NCI-H2029 treated with DMSO at 0.1 percent for 48 hours (cell line): ENCODE results near the gene FAM186B.

Source experiments
- DNase-seq: peaks from one replicate; lab custom pipeline; 2025; lab: John Stamatoyannopoulos, UW

The FAM186B gene

DNA sequence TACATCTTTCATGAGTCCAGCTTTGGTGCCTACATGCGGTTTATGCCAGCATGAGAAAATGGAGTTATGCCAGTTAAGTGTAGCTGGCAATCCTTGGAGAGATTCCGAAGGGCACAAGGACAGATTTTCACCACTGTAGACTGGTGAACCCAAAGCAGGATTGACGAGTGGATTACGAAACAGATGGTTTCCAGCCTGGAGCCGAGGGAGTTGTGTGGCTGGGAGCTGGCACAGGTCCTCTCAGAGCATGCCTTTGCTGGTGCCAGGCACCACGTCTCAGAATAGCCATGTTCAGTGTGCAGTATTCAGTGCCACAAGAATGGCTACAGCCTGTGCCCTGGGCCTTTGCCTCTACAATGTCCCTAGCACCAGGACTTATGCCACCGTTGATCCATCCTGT, 53.4 kb downstream of the FAM186B start:
- DNase-seq: no peak

DNA sequence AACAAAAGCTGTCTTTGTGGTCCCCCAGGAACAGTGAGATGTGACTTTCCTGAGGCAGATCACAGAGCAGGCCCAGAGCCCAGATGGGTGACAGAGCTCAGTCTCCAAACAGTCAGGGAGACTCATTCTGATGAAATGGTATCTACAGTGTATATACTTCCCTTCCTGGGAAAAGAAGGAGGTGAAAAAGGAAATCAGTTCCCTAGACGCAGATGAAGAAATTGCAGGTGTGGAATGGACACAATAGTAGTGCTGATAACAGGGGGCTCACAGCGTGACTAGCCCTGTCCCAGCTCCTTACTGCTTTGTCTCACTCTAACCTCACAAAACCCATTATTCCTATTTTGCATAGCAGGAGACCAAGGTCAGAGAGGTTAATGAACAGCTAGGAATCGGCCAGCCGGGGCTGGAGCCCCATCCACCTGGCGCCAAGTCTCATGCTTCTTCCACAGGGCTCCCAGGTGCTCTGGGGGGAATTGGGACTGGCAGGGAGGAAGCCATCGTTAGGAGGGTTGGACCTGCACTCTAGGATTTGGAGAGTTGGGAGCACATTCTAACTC, 54.7 kb downstream of the FAM186B start:
- DNase-seq: no peak

DNA sequence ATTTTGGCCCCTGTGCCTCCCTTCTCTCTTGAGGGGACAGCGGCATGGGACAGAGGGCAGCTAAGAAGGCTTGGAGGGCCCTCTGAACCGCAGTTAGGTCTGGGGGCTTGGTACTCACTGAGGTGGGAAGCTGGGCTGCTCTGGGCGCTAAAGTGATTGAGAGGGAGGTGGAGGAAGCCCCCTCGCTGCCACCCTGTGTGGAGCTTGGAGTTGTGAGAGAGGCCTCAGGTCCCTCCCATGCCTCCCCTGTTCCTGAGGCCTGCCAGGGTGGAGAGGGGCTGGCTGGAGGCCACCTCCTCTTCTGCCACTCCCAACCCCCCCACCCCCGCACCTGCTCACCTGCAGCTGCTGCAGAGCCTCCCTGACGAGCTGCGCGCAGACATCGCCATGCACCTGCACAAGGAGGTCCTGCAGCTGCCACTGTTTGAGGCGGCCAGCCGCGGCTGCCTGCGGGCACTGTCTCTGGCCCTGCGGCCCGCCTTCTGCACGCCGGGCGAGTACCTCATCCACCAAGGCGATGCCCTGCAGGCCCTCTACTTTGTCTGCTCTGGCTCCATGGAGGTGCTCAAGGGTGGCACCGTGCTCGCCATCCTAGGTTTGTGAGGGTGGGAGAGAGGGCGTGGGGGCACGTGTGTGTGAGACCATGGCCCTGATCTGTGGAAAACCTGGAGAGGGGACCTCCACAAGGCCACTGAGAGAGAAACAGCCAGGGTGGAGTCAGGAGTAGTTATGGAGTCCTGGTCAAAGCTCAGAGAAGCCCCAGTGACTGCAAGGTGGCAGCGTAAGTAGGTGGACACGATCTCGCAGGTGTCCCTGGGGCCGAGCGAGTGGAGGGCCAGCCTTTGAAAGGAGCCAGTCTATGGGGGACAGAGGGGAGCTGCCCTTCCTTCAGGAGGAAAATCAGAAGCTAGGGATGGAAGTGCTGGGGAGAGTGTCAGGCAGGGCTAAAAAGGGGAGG, 55.4 kb downstream of the FAM186B start:
- DNase-seq: no peak

DNA sequence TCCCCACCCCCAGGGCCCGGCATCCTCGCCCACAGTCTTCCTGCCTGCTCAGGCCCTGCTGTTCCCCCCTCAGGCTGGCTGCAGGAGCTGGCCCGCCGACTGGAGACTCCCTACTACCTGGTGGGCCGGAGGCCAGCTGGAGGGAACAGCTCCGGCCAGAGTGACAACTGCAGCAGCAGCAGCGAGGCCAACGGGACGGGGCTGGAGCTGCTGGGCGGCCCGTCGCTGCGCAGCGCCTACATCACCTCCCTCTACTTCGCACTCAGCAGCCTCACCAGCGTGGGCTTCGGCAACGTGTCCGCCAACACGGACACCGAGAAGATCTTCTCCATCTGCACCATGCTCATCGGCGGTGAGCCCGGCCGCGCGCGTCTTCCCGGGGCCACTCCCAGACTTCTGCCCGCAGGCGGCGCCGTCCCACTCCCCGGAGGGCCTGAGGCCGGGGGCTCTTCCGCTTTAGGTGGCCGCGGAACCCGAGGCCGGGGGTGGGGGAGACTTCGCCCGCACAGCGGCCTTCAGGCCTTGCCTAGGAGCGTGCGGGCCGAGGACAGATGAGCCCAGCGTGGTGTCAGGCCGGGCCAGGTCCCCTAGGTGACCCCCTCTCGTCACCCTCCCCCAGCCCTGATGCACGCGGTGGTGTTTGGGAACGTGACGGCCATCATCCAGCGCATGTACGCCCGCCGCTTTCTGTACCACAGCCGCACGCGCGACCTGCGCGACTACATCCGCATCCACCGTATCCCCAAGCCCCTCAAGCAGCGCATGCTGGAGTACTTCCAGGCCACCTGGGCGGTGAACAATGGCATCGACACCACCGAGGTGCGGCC, 56.4 kb downstream of the FAM186B start:
- no peak for DNase-seq

DNA sequence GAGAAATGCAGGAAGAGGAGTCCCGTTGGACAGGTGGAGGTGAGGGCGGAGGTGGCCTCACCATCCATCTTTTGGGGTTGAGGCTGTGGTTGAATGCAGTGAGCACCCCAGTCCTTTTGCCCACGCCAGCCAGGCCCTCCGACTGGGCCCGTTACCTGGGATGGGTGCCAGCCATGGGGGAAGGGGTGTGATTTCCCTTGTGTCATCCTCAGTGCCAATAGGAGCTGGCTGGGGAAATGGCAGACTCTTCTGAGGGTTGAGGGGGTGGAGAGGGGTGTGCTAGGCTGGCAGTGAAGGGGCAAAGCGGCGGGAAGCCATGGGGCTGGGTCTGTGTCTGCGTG, 57.0 kb downstream of the FAM186B start:
- DNase-seq: no peak

DNA sequence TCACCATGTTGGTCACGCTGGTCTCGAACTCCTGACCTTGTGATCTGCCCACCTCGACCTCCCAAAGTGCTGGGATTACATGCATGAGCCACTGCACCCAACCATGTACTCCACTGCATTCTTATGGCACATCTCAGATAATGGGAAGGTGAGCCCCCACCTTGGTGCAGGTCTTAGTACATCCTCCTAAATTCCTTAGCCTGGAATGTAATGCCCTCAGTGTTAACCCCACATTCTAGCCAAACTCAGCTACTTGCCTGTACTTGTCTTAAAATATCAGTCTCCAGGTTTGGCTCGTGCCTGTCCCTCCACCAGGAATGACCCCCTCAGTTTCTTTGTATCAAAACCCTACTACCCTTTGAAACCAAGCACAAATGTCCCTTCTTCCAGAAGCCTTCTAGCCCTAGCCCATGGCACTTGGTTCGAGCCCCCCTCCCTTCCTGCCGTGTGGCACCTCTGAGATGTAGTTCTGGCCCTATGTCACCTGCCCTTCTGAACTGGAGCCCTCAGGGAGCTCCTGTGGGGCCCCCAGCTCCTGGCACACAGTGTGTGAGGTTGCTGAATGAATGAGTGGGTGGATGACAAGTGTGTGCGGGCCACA, 58.2 kb downstream of the FAM186B start:
- no peak for DNase-seq

DNA sequence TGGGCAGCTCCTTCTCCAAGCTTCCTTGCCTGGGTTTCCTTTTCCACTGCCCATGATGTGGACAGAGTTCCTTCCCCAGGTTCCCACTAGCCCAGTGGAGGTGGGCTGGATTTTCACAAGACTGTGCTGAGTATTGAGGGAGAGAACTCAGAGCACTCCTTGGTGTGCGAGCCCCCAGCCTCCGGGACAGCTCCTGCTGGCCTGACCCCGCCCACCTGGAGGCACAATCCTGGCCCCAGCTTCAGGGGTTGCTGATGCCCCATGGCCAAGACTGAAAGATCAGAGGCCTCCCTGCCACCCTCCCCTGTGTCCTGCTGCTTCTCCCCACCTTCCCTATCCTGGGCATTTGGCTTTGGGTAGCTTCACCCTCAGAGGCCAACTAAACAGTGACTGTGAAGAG, 59.0 kb downstream of the FAM186B start:
- no peak for DNase-seq

DNA sequence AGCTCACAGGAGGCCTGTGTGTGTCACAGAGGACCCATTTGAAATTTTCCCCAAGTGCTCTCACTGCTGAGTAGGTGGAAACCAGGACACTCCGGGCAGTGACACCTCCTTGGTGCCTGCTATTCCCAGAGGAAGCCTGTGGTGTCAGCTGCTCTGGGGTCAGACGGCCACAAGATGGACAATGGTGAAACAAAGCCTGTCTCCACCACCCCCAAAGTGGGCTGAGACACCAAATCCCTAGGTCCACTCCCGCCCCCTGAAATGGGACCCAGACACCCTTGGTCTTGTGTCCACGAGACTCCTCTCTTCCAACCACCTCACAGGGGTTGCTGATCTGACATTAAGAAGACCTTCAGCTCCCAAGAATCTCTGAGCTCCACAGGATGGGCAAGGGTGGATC, 59.6 kb downstream of the FAM186B start:
- DNase-seq: no peak

DNA sequence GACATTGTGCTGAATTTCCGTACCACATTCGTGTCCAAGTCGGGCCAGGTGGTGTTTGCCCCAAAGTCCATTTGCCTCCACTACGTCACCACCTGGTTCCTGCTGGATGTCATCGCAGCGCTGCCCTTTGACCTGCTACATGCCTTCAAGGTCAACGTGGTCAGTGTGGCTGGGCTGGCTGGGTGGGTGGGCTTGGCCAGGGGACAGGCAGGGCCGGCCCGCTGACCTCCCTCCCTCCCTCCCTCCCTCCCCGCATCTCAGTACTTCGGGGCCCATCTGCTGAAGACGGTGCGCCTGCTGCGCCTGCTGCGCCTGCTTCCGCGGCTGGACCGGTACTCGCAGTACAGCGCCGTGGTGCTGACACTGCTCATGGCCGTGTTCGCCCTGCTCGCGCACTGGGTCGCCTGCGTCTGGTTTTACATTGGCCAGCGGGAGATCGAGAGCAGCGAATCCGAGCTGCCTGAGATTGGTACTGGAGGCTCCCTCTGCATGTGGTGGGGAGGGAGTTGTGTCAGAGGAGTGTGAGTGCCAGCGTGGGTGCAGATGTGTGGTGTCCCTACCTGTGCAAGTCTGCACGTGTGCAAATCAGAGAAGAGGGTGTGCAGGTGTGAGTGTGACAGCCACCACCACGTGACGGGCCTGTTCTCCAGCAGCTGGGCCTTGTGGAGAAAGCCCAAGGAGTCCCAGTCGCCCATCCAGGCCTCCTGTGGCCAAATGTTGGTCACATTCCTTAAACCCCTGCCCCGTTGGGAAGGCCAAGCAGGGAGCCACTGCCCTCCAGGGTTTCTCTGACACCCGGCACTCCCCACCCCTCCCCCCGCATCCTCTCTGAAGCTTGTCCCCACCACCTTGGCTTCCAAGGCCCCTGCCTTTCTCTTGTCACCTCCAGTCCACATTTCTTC, 61.3 kb downstream of the FAM186B start:
- no peak for DNase-seq

DNA sequence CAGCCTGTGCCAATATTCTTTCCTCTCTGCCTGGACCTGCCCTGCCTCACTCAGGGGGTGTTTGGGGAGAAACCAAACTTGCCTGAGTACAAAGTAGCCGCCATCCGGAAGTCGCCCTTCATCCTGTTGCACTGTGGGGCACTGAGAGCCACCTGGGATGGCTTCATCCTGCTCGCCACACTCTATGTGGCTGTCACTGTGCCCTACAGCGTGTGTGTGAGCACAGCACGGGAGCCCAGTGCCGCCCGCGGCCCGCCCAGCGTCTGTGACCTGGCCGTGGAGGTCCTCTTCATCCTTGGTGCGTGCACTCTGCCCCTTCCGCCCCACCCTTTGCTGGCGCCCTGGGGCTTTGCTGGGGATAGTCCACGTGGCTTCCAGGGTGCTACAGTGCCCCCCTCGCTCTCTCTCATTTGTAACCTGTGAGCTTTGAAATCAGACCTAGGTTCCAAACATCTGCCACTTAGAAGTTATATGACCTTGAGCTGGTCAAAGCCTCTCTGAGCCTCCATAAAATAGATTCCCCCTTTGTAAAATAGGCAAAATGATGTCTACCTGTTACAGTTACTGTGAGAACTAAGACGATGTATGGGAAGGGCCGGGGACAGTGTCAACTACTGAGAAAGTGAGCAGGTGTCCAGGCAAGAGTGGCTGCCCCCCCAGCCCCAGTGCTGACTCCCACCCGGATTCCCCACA, 62.1 kb downstream of the FAM186B start:
- DNase-seq: no peak

DNA sequence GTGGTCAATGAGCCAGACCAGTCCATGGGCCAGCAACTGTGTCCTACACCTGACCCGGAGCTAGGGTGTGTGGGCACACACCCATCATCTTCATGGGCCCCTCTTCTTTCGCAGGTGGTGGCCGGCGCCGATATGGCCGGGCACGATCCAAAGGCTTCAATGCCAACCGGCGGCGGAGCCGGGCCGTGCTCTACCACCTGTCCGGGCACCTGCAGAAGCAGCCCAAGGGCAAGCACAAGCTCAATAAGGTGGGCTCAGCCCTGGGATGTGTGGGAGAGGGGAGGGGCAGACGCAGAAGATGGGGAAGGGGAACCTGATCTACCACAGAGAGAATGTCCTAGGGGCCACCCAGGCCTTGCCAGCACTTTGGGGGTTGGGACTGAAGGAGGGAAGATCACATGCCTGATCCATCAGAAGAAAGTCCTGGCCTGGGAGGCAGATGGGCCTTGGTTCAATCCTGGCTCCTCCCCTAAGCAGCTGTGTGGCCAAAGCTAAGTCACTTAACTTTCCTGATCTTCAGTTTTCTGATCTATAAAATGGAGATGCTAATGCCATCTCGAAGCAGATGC, 62.8 kb downstream of the FAM186B start:
- DNase-seq: no peak

DNA sequence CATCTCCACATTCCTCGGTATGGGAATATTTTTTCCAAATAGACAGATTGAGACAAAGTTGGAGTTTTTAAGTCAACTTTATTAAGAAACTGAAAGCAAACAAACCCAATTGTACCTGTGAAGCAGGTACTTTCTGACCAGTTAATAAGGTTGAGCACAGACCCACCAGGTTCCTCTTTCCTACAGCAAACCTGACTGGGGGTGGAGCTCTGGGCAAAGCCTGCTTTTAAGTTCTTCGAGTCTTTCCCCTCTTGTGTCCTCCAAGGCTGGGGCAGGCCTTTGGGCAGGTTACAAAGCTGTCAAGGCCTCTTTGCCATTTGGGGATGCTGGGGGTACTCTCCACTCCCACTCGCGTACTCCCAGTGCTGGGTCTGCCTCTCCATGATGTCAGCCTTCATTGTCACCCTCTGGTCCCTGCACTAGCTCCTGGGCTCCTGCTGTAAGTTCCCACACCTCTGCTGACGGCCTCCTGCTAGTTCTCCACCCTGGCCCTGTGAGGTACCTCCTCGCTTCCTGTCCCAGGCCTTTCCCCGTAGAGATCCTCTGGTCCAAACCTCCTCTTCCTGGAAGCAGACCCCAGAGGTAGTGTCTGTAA, 63.4 kb downstream of the FAM186B start:
- DNase-seq: no peak

DNA sequence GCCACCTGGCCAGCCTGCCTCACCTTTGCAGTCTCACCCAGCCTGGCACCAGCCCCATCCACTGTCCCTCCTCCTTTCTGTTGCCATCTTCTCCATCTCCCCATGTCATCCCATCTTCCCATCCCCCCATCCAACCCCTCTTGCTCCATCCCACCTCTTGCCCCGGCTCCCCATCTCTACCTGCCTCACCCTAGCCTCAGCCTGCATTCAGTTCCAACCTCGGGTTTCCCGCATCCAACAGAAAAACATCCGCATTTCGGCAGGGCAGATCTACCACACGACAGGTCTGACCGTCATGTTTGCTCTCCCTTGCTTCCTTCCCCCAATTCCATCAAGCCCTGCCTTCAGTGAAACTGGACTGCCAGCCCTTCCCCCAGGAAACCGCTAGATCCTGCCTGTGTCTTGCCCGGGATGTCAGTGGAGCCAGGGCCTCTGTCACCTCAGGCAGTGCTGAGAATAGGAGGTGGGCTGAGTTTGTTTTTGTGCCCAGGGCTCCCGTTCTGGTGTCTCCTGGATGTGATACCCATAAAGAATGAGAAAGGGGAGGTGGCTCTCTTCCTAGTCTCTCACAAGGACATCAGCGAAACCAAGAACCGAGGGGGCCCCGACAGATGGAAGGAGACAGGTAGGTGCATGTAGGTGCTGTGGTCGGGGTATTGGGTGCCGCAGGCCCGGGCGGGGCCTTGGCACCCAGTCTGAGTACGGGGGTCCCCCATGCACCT, 64.1 kb downstream of the FAM186B start:
- no peak for DNase-seq

DNA sequence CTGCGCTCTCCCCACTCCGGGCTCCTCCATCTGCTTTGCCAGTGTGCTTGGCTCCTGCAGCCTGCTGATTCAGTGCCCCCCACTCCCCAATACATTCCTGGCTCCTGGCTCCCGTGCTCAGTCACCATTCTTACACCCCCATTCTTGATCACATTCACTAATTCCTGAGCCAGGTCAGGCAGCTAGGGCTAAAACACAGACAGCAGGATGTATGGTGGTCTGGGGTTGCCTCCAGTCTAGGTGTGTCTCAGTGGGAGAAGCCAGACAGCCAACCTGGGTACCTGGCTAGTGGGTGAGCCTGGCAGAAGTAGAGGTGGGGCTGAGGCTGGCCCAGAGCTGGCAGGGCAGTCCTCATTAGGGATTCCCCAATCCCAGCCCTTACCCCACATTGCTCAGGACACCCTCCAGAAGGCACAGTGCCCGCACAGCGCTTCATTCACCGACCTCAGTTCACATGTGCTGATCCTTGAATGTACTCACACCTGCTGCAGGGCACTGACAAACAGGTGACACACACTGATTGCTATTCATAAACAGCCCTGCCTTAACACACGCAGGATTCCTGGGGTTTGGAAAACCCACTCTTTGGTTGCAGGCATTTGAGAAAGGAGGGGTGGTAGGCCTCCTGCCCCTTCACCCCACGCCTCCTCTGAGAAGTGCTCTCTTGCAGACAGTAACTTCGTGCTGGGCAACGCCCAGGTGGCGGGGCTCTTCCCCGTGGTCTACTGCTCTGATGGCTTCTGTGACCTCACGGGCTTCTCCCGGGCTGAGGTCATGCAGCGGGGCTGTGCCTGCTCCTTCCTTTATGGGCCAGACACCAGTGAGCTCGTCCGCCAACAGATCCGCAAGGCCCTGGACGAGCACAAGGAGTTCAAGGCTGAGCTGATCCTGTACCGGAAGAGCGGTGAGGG, 65.0 kb downstream of the FAM186B start:
- DNase-seq: no peak

DNA sequence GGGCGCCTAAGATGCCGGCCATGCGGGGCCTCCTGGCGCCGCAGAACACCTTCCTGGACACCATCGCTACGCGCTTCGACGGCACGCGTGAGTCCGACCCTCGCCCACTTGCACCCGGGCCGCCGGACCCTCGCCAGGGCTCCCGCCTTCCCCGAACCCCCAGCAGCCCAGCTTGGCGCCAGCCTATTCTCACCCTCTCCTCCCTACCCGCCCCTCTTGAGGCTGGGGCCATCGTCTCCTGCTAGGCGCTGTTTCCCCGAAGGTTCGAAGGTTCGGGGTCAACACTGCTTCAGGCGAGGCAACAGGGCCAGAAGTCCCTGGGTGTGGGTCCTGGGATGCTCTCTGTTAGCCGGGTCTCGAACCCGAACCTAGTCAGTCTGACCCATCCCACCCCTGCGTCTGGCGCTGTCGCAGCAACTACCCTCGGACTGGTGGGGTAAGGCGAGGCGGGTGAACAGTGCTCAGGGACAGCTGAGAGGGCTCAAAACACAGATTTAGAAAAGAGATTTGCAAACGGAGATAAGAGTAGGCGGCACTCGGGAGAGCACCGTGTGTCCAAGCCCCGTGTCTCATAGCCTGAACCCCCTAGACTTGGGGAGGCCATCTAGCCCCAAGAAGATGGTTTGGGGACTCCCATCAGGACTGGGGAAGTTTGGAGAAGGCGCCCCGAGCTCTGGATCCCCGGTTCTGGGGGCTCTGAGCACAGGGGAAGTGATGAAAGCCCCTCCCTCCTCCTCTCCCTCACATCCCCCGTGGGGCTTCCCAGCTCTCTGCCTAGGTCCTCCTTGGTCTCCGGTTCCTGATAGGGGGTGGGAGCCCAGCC, 65.8 kb downstream of the FAM186B start:
- no peak for DNase-seq

DNA sequence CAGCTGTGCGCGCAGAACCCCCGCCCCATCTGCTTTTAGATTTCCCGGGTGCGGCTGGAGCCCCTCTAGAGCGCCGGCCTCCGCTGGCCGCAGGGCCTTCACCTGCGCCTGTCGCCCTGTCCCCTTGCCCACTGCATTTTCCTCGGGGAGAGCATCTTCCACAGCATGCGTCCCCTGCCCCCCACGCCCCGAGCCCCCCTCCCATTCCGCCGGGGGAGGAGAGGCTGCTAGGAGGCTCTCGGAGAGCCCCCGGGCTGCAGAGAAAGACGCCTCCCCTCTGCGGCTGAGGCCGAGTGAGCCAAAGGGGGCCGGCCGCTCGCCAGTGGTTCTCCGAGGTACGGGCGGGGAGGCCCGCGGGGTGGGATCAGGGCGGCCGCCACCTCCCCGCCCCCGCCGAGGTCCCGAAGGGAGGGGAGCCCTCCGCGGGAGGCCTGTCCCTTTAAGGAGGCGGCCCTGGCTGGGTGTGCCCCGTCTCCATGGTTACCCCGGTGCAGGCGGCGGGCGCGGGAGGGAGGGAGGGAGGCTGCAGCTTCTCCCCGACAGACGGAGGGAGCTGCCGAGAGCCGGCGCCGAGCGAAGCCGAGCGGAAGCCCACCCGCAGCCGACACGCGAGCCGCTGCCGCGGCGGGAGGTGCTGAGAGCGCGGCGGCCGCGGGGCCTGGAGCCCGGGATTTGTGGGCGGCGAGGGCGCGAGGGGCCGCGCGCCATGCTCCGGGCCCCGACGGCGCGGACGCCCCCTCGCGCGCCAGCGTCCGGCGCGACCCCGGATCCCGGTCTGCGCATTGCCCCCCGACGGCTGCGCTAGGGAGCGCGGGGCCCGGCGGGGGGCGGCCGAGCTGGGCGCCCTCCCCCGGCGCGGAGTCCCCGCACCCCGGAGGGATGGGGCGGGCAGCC, 66.7 kb downstream of the FAM186B start, which contains the start of gene KCNH3:
KCNH3 (plus strand) TSS at position 521 of the 894 bp plus-strand sequence. CDS start 387 bp downstream, outside the sequence.
- DNase-seq: no peak
